Mammary epithelial cell (primary cell): Measurements from ENCODE around the gene ERN1.

Experiments used
- CTCF ChIP-seq, 2 donors: IDR thresholded peaks in 1 of 2; conservative IDR thresholded peaks in 1 of 2; 2 replicates each; pipeline ENCODE4 v1.5.1; 2011 to 2012; ENCODE audit warnings: inconsistent platforms in 2 of 2, low read length in 2 of 2, mild to moderate bottlenecking in 2 of 2, control low read depth in 1 of 2, low read depth in 1 of 2; ENCODE audit not compliant: insufficient read depth in 1 of 2; ENCODE audit errors: extremely low read depth in 1 of 2
- EZH2 ChIP-seq: IDR thresholded peaks from 2 replicates; pipeline ENCODE4 v1.6.1; 2012; ENCODE audit warnings: low read length, inconsistent platforms, borderline replicate concordance

- no peak for TF ChIP-seq CTCF (conservative IDR thresholded peaks at IDR 0.05 in 1 of 2, IDR thresholded peaks at IDR 0.05 in 1 of 2; ENCODE audit: extremely low read depth in 1 of 2, insufficient read depth in 1 of 2, low read depth in 1 of 2, low read length in 2 of 2)
- TF ChIP-seq EZH2: no peak
Observed at GRCh38 chr17:64125937-64126336, 4.0 kb downstream of the ERN1 start.
